HepG2 (cell line): Measurements from ENCODE around the gene RPLP2. TPM values are rescaled to one million over a fixed set of nuclear protein-coding genes. Genes with fewer than 3 reads are reported as not detected.

ENCODE experiments used
- AGO1 ChIP-seq: fragments of 200-400 bp; formaldehyde crosslinking; IDR thresholded peaks from 2 replicates; pipeline ENCODE4 v1.6.1; 2017; ENCODE audit warnings: mild to moderate bottlenecking, low read depth, low read length, moderate library complexity; ENCODE audit not compliant: poor library complexity, severe bottlenecking
- ARHGAP35 ChIP-seq: sonication (generic); formaldehyde crosslinking; IDR thresholded peaks from 2 replicates; pipeline ENCODE4 v1.9.0; 2022; ENCODE audit warnings: mild to moderate bottlenecking, inconsistent platforms, moderate library complexity, missing genetic modification reagents, borderline replicate concordance
- ATRX ChIP-seq: sonication (generic); formaldehyde crosslinking; IDR thresholded peaks from 2 replicates; pipeline ENCODE4 v1.4.0; 2020; ENCODE audit warnings: missing genetic modification reagents, borderline replicate concordance
- CREM ChIP-seq, 2 experiments: sonication (generic) in 1 of 2; formaldehyde crosslinking in 1 of 2; IDR thresholded peaks; 2 replicates each; pipeline versions ENCODE4 v1.4.0 to v1.6.1; 2016 to 2020; ENCODE audit warnings: antibody characterized with exemption in 1 of 2, mild to moderate bottlenecking in 1 of 2, missing genetic modification reagents in 1 of 2
- DPF2 ChIP-seq: sonication (generic); formaldehyde crosslinking; IDR thresholded peaks from 2 replicates; pipeline ENCODE4 v1.4.0; 2020; ENCODE audit warnings: mild to moderate bottlenecking, low read depth, missing genetic modification reagents, borderline replicate concordance
- E2F1 ChIP-seq: sonication (generic); formaldehyde crosslinking; IDR thresholded peaks from 2 replicates; pipeline ENCODE4 v1.5.0; 2020; ENCODE audit warnings: missing genetic modification reagents
- ISL2 ChIP-seq: sonication (generic); formaldehyde crosslinking; IDR thresholded peaks from 2 replicates; pipeline ENCODE4 v1.5.0; 2020; ENCODE audit warnings: missing genetic modification reagents
- KMT2B ChIP-seq: IDR thresholded peaks from 2 replicates; pipeline ENCODE4 v1.6.1; 2016; ENCODE audit warnings: missing genetic modification reagents, missing compliant biosample characterization
- MXD4 ChIP-seq: IDR thresholded peaks from 2 replicates; pipeline ENCODE4 v1.6.1; 2016; ENCODE audit warnings: mild to moderate bottlenecking, missing biosample characterization, missing genetic modification reagents
- NRL ChIP-seq: sonication (generic); formaldehyde crosslinking; IDR thresholded peaks from 2 replicates; pipeline ENCODE4 v1.5.0; 2020; ENCODE audit warnings: missing genetic modification reagents, mild to moderate bottlenecking, moderate library complexity, borderline replicate concordance
- THYN1 ChIP-seq: sonication (generic); formaldehyde crosslinking; IDR thresholded peaks from 2 replicates; pipeline ENCODE4 v1.8.1; 2023; ENCODE audit warnings: low read depth, mild to moderate bottlenecking, moderate library complexity, missing genetic modification reagents, borderline replicate concordance
- ZFY ChIP-seq: sonication (generic); formaldehyde crosslinking; IDR thresholded peaks from 2 replicates; pipeline ENCODE4 v1.4.0; 2020; ENCODE audit warnings: missing genetic modification reagents
- ZMYM2 ChIP-seq: sonication (generic); formaldehyde crosslinking; IDR thresholded peaks from 2 replicates; pipeline ENCODE4 v1.8.0; 2022; ENCODE audit warnings: mild to moderate bottlenecking, missing genetic modification reagents
- ZNF121 ChIP-seq: sonication (generic); formaldehyde crosslinking; IDR thresholded peaks from 2 replicates; pipeline ENCODE4 v1.5.0; 2020; ENCODE audit warnings: mild to moderate bottlenecking, missing genetic modification reagents
- ZNF207 ChIP-seq: fragments of 450-650 bp; IDR thresholded peaks from 2 replicates; pipeline ENCODE4 v1.6.1; 2016; ENCODE audit warnings: antibody characterized with exemption, borderline replicate concordance
- ZNF224 ChIP-seq: sonication (generic); formaldehyde crosslinking; IDR thresholded peaks from 2 replicates; pipeline ENCODE4 v1.5.0; 2020; ENCODE audit warnings: mild to moderate bottlenecking, missing genetic modification reagents
- ZNF687 ChIP-seq: sonication (generic); formaldehyde crosslinking; IDR thresholded peaks from 2 replicates; pipeline ENCODE4 v1.5.1; 2020; ENCODE audit warnings: mild to moderate bottlenecking, missing genetic modification reagents, moderate library complexity
- polyA plus RNA-seq, 8 experiments: library from polyadenylated mRNA; depleted of rRNA in 3 of 8; stranded (reverse) in 7 of 8; unstranded in 1 of 8; fragments of >200 nt; fragmentation: Illumina TruSeq in 4 of 8; extraction: Trizol in 4 of 8; gene quantifications; 2 replicates each; pipeline versions ENCODE4 v1.2.1 to v1.2.3, GENCODE V29; 2011 to 2016; ENCODE audit warnings: low read depth in 4 of 8, missing spikeins in 1 of 8, mixed read lengths in 1 of 8; ENCODE audit not compliant: insufficient read depth in 1 of 8
- total RNA-seq, 5 experiments: library from RNA; depleted of rRNA; stranded (reverse); fragments of >200 nt; fragmentation: Illumina TruSeq; extraction: Trizol; gene quantifications; 2 replicates each; pipeline ENCODE4 v1.2.3, GENCODE V29; 2016; ENCODE audit warnings: low read depth in 1 of 5
- TF ChIP-seq, protein P1 (sequence below): sonication (generic); formaldehyde crosslinking; IDR thresholded peaks from 2 replicates; pipeline ENCODE4 v1.4.0; 2020; ENCODE audit warnings: missing genetic modification reagents
- TF ChIP-seq, protein P2 (sequence below): sonication (generic); formaldehyde crosslinking; IDR thresholded peaks from 2 replicates; pipeline ENCODE4 v1.5.0; 2020; ENCODE audit warnings: missing genetic modification reagents, mild to moderate bottlenecking, borderline replicate concordance

The RPLP2 gene
- total and polyA plus RNA-seq, 2 of the 13 experiments (the other 11 are each of a cell fraction or from before 2014, with no cell fraction given): 978 to 2,106 TPM

GRCh38 chr11:803770-804598 is 5.8 kb upstream of the RPLP2 start (continued):
- no peak for TF ChIP-seq E2F1
- TF ChIP-seq ZFY (CRISPR knock-in tag): 0 out of 2 replicates have a peak, but pooled peaks have one; percentile 15
- no peak for TF ChIP-seq ATRX (CRISPR knock-in tag)
- no peak for TF ChIP-seq NRL (CRISPR knock-in tag)
- peak; percentile 74 for TF ChIP-seq AGO1
- no peak for TF ChIP-seq THYN1
- 0 out of 2 replicates have a peak, but pooled peaks have one; percentile 18 for TF ChIP-seq DPF2 (CRISPR knock-in tag)
- TF ChIP-seq KMT2B (CRISPR knock-in tag): no peak
- peak; percentile 55 for TF ChIP-seq ZNF687
- TF ChIP-seq ZNF207: no peak
- 0 out of 2 replicates have a peak, but pooled peaks have one; percentile 29 for TF ChIP-seq ZNF224 (CRISPR knock-in tag)
- TF ChIP-seq, protein P1, sequence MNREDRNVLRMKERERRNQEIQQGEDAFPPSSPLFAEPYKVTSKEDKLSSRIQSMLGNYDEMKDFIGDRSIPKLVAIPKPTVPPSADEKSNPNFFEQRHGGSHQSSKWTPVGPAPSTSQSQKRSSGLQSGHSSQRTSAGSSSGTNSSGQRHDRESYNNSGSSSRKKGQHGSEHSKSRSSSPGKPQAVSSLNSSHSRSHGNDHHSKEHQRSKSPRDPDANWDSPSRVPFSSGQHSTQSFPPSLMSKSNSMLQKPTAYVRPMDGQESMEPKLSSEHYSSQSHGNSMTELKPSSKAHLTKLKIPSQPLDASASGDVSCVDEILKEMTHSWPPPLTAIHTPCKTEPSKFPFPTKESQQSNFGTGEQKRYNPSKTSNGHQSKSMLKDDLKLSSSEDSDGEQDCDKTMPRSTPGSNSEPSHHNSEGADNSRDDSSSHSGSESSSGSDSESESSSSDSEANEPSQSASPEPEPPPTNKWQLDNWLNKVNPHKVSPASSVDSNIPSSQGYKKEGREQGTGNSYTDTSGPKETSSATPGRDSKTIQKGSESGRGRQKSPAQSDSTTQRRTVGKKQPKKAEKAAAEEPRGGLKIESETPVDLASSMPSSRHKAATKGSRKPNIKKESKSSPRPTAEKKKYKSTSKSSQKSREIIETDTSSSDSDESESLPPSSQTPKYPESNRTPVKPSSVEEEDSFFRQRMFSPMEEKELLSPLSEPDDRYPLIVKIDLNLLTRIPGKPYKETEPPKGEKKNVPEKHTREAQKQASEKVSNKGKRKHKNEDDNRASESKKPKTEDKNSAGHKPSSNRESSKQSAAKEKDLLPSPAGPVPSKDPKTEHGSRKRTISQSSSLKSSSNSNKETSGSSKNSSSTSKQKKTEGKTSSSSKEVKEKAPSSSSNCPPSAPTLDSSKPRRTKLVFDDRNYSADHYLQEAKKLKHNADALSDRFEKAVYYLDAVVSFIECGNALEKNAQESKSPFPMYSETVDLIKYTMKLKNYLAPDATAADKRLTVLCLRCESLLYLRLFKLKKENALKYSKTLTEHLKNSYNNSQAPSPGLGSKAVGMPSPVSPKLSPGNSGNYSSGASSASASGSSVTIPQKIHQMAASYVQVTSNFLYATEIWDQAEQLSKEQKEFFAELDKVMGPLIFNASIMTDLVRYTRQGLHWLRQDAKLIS (CRISPR knock-in tag): no peak
- no peak for TF ChIP-seq ZMYM2 (CRISPR knock-in tag)
- TF ChIP-seq ISL2 (CRISPR knock-in tag): no peak
- no peak for TF ChIP-seq MXD4 (CRISPR knock-in tag)
- no peak; the same call in 1 of the 2 replicates for TF ChIP-seq ARHGAP35
- no peak for TF ChIP-seq CREM (IDR thresholded peaks at IDR 0.05)
- TF ChIP-seq CREM (CRISPR knock-in tag; IDR thresholded peaks at IDR 0.05): no peak
- no peak for TF ChIP-seq ZNF121 (CRISPR knock-in tag)
- TF ChIP-seq, protein P2, sequence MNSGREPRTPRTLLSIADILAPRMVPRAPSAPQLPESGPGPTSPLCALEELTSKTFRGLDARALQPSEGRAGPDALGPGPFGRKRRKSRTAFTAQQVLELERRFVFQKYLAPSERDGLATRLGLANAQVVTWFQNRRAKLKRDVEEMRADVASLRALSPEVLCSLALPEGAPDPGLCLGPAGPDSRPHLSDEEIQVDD (CRISPR knock-in tag): 0 out of 2 replicates have a peak, but pooled peaks have one; percentile 16
